GM10847 (cell line): ENCODE results near the gene TSR1.

Experiments
- POLR2A ChIP-seq: IDR thresholded peaks from 2 replicates; pipeline ENCODE4 v1.6.1; 2011; ENCODE audit not compliant: insufficient read length; ENCODE audit errors: extremely low read depth

TSR1 gene

DNA sequence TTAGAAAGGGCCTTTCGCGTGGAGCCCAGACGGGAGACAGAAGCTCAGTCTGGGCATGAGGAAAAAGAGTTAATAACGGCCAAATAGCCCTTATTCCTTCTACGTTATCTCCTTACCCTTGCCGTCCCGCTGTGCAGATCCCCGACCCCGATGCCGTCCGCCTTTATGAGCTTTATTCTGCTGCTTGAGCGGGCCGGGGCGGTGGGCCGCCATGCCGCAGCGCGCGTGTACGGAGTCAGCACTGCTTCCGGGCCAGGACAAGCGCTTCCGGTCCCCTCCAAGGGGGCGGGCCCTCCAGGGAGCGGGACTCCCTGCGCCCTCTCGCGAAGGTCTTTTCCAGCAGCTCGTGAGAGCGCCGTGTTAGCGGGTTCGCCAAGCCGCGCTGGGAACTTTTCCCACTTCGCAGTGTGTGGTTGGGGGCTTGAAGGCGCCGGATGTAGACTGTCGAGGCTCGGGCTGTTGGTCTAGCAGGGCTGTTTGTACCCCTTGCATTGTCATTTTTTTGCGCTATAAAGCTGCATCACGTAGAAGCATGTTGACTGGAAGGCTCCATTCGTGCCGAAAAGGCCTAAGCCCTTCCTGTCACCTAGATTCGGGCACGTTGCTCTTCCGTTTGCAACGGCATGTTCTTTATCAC, at the start of gene TSR1:
TSR1 (minus strand) TSS at position 243 of the 637 bp plus-strand sequence; CDS start at position 213, 30 bp downstream.
- TF ChIP-seq POLR2A = peak; percentile 86

DNA sequence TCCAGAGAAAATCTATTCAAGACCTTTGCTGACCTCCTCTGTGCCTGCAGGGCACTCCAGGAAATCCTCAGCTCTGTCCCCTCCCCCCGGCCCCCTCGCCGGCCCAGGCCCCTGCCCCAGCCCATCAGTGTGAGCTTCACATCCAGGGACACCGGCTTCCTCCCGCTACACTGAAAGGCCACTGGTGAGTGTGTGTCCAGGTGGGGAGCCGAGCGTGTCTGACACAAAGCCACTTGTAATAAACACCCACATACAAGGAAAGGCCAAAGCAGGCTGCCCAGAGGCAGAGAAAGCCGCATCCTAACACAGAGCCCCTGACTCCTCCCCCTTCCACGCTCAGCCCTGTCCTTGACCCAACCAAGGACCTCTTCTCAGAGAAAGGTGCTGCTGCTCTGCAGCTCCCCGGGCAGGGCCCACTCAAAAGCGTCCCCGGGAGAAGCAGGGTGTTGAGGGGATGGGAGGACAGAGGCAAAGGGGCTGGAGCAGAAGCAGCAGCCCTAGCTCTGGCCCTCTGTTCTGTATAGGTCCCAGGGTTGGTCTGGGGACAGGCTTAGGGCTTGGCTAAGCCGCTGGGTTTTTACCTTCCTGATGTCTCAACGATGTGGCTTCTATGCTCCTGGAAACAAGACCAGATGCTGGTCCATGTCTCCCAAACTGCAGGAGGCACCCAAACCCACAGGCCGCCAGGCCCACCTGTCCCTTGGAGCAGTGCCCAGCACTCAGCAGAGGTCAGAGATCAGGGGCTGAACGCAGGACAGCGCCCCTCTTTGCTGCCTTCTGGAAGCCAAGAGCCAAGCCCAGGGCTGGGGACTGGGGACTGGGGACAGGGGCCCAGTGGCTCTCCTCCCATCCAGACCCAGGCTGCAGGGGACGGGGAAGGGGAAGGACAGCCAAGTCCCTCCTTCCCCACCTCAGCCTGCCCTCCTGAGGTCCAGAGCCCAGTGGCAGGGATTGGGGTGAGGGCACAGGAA, 49.3 kb upstream of the TSR1 start:
- TF ChIP-seq POLR2A = no peak

GRCh38 chr17:2384439-2385127, 48.3 kb upstream of the TSR1 start:
- no peak for TF ChIP-seq POLR2A

DNA sequence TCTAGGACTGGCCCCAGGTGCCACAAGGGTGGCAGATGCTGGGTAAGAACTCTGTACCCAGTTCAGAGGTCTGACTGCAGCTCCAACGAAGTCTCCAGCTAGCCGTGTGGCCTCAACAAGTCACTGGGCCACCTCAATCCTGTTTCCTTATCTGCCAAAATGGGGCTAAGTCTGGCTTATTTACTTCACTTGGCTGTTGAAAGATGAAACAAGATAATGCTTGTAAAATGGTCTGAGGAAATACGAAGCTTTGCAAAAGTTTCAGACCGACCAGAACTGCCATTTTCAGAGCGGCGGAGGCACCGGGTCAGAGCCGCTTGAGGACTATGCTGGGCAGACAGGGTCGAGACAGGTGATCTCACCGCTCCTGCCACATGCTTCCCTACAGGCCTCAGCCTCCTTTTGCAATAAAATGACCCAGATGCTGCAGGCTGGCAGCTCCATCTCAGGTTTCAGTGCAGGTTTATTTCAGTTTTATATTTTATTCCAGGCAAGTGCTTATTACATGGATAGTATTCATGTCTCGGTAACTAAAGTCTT, 47.4 kb upstream of the TSR1 start:
- no peak for TF ChIP-seq POLR2A

- no peak for TF ChIP-seq POLR2A
These were observed 44.8 kb upstream of the TSR1 start for GRCh38 chr17:2380950-2381649.

- TF ChIP-seq POLR2A = no peak
These were observed 44.1 kb upstream of the TSR1 start for GRCh38 chr17:2380226-2380922.

- no peak for TF ChIP-seq POLR2A
These were observed 43.4 kb upstream of the TSR1 start for GRCh38 chr17:2379489-2380225.

DNA sequence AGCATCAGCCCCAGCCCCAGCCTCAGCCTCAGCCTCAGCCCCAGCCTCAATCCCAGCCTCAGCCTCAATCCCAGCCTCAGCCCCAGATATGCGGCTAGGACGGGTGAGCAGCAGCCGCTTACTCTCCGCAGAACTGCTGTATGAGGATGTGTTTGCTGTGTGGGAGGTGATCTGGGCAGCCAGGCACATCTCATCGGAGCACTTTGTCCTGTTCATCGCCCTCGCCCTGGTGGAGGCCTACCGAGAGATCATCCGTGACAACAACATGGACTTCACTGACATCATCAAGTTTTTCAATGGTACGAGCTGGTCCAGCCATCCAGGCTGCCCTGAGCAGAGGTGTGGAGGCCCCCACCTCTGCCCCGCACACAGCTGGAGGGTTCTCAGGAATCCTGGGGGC, 42.6 kb upstream of the TSR1 start:
- TF ChIP-seq POLR2A = no peak

DNA sequence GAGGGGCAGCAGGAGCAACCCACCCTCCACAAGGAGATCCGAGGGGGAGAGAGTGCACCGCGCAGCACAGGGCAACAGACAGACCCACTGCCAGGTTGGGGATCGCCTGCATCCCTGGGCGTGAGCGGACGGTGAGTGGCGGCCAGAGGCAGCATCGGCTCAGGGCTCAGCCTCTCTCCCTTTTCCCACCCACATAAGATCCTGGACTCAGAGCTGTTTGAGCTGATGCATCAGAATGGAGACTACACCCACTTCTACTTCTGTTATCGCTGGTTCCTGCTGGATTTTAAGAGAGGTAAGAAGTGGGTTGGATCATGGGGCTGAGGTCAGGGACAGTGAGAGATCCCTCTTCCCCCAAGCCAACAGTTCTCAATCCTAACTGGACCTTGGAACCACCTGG, 41.4 kb upstream of the TSR1 start:
- no peak for TF ChIP-seq POLR2A

- no peak for TF ChIP-seq POLR2A
These were observed 39.9 kb upstream of the TSR1 start for GRCh38 chr17:2376107-2376506.

GRCh38 chr17:2375406-2375805, 39.1 kb upstream of the TSR1 start:
- TF ChIP-seq POLR2A = no peak

DNA sequence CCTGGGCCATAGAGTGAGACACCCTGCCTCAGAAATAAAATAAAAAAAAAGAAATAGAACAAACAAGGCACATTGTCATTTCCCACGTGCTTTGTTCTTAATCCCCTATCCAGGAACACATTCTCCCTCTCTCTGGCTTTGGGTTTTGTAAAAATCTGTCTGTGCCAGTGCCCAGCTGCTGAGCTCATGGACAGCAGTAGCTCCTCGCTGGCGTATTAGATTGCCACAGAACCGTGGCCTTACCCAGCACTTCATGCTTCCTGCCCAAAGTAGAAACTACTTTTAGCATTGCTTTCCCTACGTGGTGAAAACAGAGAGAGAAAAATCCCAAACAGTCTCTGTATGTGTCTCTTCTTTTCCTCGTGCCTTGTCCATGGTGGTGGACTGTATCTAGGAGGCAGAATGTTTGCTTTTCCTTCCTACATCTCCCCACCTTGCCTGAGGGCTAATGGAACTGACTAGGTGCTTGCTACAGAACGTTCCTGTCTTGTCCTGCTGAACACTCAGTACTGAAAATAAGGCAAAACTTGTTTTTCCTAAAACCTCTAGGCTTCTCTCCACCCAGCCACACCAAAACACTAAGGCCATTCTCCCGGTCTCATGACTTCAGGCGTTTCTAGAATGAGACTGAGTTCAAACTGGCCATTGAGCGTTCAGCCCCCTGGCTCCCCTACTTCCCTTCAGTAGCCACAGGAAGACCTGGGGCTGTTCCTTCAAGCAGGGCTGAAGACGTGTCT, 38.5 kb upstream of the TSR1 start:
- no peak for TF ChIP-seq POLR2A

GRCh38 chr17:2373179-2373578, 36.9 kb upstream of the TSR1 start:
- no peak for TF ChIP-seq POLR2A
